Fibroblast of mammary gland (primary cell): ENCODE results near the gene CD46.
"Not testable (repeated sequence)": the region's sequence is repeated elsewhere in the genome, so short reads cannot be mapped to it uniquely, and the experiment has no call there.

Source experiments
- DNase-seq: peaks from one replicate; pipeline ENCODE4 v3.0.0-alpha.2; 2010; ENCODE audit warnings: low read depth
- H3K4me3 ChIP-seq: 2 replicates; pipeline ENCODE4 v1.5.1; 2011; ENCODE audit warnings: low read depth, mild to moderate bottlenecking, low read length, moderate library complexity; ENCODE audit not compliant: control insufficient read depth
- TF ChIP-seq, protein P1 (sequence below): conservative IDR thresholded peaks from 2 replicates; pipeline ENCODE4 v1.5.1; 2011; ENCODE audit warnings: low read depth, low read length, inconsistent platforms; ENCODE audit not compliant: control insufficient read depth, insufficient read depth

CD46 gene

GRCh38 chr1:207766569-207766968 lies 14.7 kb downstream of the CD46 start:
- no peak for DNase-seq
- no peak overlapping the region for H3K4me3 ChIP-seq
- TF ChIP-seq, protein P1, sequence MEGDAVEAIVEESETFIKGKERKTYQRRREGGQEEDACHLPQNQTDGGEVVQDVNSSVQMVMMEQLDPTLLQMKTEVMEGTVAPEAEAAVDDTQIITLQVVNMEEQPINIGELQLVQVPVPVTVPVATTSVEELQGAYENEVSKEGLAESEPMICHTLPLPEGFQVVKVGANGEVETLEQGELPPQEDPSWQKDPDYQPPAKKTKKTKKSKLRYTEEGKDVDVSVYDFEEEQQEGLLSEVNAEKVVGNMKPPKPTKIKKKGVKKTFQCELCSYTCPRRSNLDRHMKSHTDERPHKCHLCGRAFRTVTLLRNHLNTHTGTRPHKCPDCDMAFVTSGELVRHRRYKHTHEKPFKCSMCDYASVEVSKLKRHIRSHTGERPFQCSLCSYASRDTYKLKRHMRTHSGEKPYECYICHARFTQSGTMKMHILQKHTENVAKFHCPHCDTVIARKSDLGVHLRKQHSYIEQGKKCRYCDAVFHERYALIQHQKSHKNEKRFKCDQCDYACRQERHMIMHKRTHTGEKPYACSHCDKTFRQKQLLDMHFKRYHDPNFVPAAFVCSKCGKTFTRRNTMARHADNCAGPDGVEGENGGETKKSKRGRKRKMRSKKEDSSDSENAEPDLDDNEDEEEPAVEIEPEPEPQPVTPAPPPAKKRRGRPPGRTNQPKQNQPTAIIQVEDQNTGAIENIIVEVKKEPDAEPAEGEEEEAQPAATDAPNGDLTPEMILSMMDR, result no peak

GRCh38 chr1:207770514-207770913 lies 18.7 kb downstream of the CD46 start:
- H3K4me3 ChIP-seq, DNase-seq: not testable (repeated sequence)

- H3K4me3 ChIP-seq, DNase-seq: not testable (repeated sequence)
These were observed 24.2 kb downstream of the CD46 start for GRCh38 chr1:207776045-207776444.

- not testable (repeated sequence) for H3K4me3 ChIP-seq, DNase-seq
These were observed 25.6 kb downstream of the CD46 start for GRCh38 chr1:207777412-207777811.

- DNase-seq, result no peak
- TF ChIP-seq, protein P1, result no peak
- no peak overlapping the region for H3K4me3 ChIP-seq
These were observed 27.2 kb downstream of the CD46 start for GRCh38 chr1:207779008-207779407.

- DNase-seq, result no peak
- no peak overlapping the region for H3K4me3 ChIP-seq
- TF ChIP-seq, protein P1, result no peak
These were observed 29.5 kb downstream of the CD46 start for GRCh38 chr1:207781312-207781711.

DNA sequence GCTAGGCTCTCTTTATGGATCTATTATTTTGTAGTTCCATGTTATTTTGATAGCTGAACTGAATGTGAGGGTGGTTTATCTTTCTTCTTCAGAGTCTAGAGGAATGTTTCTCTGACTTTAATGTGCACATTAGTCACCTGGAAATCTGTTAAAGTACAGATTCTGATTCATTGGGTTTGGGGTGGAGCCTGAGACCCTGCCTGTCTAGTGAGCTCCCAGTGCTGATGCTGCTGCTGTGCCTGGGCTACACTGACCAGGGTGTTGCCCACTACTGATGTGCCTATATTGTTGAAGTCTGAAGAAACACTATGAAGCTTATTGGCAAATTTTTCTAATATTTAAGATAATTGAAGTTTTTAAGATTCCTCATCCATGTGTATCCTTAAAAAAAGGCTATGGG lies 35.9 kb downstream of the CD46 start:
- TF ChIP-seq, protein P1, result no peak
- DNase-seq, result peak; percentile 37
- H3K4me3 ChIP-seq, result no peak overlapping the region

DNA sequence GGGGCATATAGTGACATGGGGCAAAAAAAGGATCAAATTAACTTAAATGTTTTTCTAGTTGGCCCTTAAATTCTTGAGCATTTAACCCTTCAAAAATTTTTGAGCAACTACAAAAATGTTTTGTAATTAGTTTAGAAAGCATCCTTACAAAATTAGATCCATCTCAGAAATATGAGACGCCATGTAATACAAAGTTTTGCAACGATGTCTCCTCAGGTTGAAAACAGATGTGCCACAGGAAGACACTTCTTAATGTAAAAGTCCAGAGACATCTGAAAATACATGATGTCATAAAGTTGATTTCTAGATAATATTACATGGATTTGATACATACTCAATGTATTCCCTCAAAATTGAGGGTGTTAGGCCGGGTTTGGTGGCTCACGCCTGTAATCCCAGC lies 37.5 kb downstream of the CD46 start:
- no peak for DNase-seq
- H3K4me3 ChIP-seq, result no peak overlapping the region
- TF ChIP-seq, protein P1, result no peak
